Cardiac fibroblast (primary cell): ENCODE results near the gene DEGS2.

ENCODE experiments used
- DNase-seq, 2 donors: peaks; one replicate each; pipeline versions ENCODE4 v3.0.0 to v3.0.0-alpha.2; 2010; ENCODE audit warnings: low read depth in 2 of 2
- H3K4me3 ChIP-seq, 2 donors: replicated peaks in 1 of 2; 1 replicate in 1 of 2; 2 replicates in 1 of 2; pipeline ENCODE4 v1.5.1; 2011; ENCODE audit warnings: low read depth in 2 of 2, low read length in 2 of 2, mild to moderate bottlenecking in 2 of 2, moderate library complexity in 1 of 2
- TF ChIP-seq, protein P1 (sequence below): IDR thresholded peaks from one replicate; pipeline ENCODE4 v1.5.1; 2011; ENCODE audit warnings: low read depth, mild to moderate bottlenecking, low read length, inconsistent platforms

DEGS2 gene

DNA sequence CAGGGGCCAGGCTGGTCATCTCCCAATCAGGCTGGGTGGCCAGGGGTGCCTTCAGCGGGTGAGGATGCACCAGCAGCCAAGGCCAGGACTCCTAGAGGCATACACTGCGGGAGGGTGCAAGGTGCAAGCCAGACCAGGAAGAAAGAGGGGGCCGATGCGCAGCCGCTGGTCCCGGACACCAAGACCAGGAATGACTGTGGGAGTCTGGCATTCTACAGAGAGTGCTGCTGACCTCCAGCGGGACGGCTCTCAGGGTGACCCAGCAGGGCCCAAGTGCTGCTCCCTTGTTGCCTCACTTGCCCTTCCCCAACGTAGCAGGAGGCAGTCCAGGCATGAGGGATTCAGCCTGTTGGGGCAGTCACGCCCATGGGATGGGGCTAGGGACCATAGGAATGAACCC lies 35.8 kb downstream of the DEGS2 start:
- no peak overlapping the region for H3K4me3 ChIP-seq
- no peak for DNase-seq
- TF ChIP-seq, protein P1, sequence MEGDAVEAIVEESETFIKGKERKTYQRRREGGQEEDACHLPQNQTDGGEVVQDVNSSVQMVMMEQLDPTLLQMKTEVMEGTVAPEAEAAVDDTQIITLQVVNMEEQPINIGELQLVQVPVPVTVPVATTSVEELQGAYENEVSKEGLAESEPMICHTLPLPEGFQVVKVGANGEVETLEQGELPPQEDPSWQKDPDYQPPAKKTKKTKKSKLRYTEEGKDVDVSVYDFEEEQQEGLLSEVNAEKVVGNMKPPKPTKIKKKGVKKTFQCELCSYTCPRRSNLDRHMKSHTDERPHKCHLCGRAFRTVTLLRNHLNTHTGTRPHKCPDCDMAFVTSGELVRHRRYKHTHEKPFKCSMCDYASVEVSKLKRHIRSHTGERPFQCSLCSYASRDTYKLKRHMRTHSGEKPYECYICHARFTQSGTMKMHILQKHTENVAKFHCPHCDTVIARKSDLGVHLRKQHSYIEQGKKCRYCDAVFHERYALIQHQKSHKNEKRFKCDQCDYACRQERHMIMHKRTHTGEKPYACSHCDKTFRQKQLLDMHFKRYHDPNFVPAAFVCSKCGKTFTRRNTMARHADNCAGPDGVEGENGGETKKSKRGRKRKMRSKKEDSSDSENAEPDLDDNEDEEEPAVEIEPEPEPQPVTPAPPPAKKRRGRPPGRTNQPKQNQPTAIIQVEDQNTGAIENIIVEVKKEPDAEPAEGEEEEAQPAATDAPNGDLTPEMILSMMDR, result no peak

GRCh38 chr14:100122481-100123223 lies 36.8 kb downstream of the DEGS2 start:
- H3K4me3 ChIP-seq, result no peak overlapping the region
- TF ChIP-seq, protein P1, result no peak
- DNase-seq, result no peak

GRCh38 chr14:100121643-100122480 lies 37.6 kb downstream of the DEGS2 start:
- TF ChIP-seq, protein P1, result no peak
- no peak overlapping the region for H3K4me3 ChIP-seq
- DNase-seq, result no peak

DNA sequence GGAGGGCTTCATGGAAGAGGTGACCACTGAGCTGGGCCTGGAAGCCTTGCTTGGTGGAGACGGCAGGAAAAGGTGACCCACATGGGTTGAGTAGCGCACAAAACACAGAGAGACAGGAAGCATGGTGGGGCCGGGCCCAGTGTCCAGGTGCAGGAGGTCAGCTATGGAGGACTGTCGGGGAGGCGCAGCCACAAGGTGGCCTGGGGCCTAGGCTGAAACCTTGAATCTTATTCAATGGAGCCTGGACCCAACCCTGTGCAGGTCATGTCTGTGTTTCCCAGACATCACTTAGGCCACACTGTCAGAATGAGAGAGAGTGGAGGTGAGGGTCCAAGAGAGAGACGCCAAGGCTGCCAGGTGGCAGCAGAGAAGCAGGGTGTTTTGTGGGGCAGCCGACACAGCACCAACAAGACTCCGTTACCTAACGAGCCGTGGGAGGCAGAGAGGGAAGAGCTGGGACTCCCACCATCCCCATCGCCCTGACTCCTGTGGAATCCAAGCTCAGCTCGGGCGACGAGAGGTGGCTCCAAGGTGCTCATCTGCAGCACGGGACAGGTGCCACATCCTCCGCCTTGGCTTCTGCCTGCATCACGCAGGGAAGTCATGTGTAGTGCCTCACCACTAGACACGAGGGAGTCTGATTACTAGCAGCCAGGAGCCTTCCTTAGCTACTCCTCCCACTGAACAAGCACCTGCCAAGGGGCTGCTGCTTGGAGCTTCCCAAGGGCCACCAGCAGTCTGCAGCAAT lies 38.7 kb downstream of the DEGS2 start:
- no peak for DNase-seq
- H3K4me3 ChIP-seq, result no peak overlapping the region
- TF ChIP-seq, protein P1, result no peak

DNA sequence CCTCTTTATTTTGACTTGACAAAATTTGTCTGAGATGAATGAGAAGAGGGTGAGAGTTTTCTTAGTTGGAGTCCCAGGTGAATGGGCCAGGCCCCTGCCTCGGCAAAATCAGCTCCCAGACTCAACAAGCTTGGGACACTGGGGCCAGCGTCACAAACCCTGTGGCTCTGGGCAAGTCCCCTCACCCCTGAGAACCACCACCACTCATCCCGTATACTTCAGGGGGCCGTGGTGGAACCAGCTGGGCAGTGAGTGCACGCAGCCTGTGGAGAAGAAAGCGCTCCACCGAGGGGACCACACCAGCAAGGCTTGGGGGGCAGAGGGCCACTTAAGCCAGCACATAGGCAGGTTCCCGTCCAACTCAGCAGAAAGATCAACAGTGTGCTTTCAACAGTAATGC lies 40.2 kb downstream of the DEGS2 start:
- TF ChIP-seq, protein P1, result no peak
- H3K4me3 ChIP-seq, result no peak overlapping the region
- DNase-seq, result no peak

- no peak overlapping the region for H3K4me3 ChIP-seq
- no peak for DNase-seq
- TF ChIP-seq, protein P1, result no peak
Measured at GRCh38 chr14:100118396-100119011, 40.9 kb downstream of the DEGS2 start.
